OCI-LY7 (cell line): ENCODE results near the gene USH1G. TPM values are rescaled to one million over a fixed set of nuclear protein-coding genes. Genes with fewer than 3 reads are reported as not detected.

Source experiments
- BruUV-seq: library from RNA; stranded (reverse); fragments of 400-500 nt; replicated peaks from 2 replicates; lab custom pipeline; 2021; lab: Mats Ljungman, UMichigan
- CTCF ChIA-PET: fragments of 300-600 bp; sonication (Branson Sonifier 250); formaldehyde crosslinking; loops from one replicate; lab custom pipeline; 2022; ENCODE audit warnings: antibody characterized with exemption; ENCODE audit not compliant: unreplicated experiment; lab: Charles Lee
- POLR2A ChIA-PET: fragments of 300-600 bp; sonication (Branson Sonifier 250); formaldehyde crosslinking; loops from one replicate; lab custom pipeline; 2022; ENCODE audit warnings: antibody characterized with exemption; lab: Charles Lee
- DNase-seq: peaks from one replicate; pipeline ENCODE4 v3.0.0-alpha.2; 2015; ENCODE audit warnings: low spot score
- H2AFZ ChIP-seq: fragments of 200-600 bp; sonication (generic), shearing (Covaris generic); 2 replicates; pipeline ENCODE4 v1.6.1; 2014; ENCODE audit warnings: mild to moderate bottlenecking, antibody characterized with exemption, low read length, moderate library complexity
- H3K27ac ChIP-seq: fragments of 200-600 bp; sonication (generic); 2 replicates; pipeline ENCODE4 v1.5.1; 2014; ENCODE audit warnings: mixed run types, low read depth, mild to moderate bottlenecking, moderate library complexity, low read length, inconsistent platforms; ENCODE audit not compliant: poor library complexity, severe bottlenecking
- H3K36me3 ChIP-seq: fragments of 200-600 bp; sonication (generic); 2 replicates; pipeline ENCODE4 v1.6.1; 2014; ENCODE audit warnings: mild to moderate bottlenecking, antibody characterized with exemption, low read length, moderate library complexity, mixed read lengths; ENCODE audit not compliant: insufficient read depth
- H3K4me1 ChIP-seq: fragments of 200-600 bp; sonication (generic); 2 replicates; pipeline ENCODE4 v1.5.1; 2014; ENCODE audit warnings: mild to moderate bottlenecking, low read length; ENCODE audit not compliant: insufficient read depth, poor library complexity, severe bottlenecking
- H3K4me2 ChIP-seq: fragments of 200-600 bp; sonication (generic); 2 replicates; pipeline ENCODE4 v1.6.1; 2014; ENCODE audit warnings: mild to moderate bottlenecking, low read length
- H3K4me3 ChIP-seq: fragments of 200-600 bp; sonication (generic); 2 replicates; pipeline ENCODE4 v1.5.1; 2014; ENCODE audit warnings: mild to moderate bottlenecking, low read depth, low read length; ENCODE audit not compliant: poor library complexity, severe bottlenecking
- H3K79me2 ChIP-seq: fragments of 200-600 bp; sonication (generic); 2 replicates; pipeline ENCODE4 v1.6.1; 2016; ENCODE audit warnings: low read depth, mild to moderate bottlenecking, low read length, moderate library complexity, mixed read lengths; ENCODE audit not compliant: insufficient read depth
- H3K9me2 ChIP-seq: fragments of 200-600 bp; sonication (generic); 2 replicates; pipeline ENCODE4 v1.6.1; 2016; ENCODE audit warnings: mild to moderate bottlenecking, low read length, mixed read lengths; ENCODE audit not compliant: insufficient read depth
- H3K9me3 ChIP-seq: fragments of 200-600 bp; sonication (generic); 2 replicates; pipeline ENCODE4 v1.6.1; 2014; ENCODE audit warnings: mild to moderate bottlenecking, mixed run types, low read length, mixed read lengths
- H4K20me1 ChIP-seq: fragments of 200-600 bp; sonication (generic); 2 replicates; pipeline ENCODE4 v1.6.1; 2014; ENCODE audit warnings: mild to moderate bottlenecking, antibody characterized with exemption, low read length, moderate library complexity, mixed read lengths; ENCODE audit not compliant: insufficient read depth
- EZH2phosphoT487 ChIP-seq: fragments of 200-600 bp; sonication (generic); IDR thresholded peaks from 2 replicates; pipeline ENCODE4 v1.6.1; 2018; ENCODE audit warnings: low read depth, borderline replicate concordance, mild to moderate bottlenecking, mixed run types, antibody characterized with exemption, low read length, moderate library complexity, mixed read lengths
- intact Hi-C: fragments of 100-400 bp; cut with micrococcal nuclease; formaldehyde crosslinking; loops from one replicate; pipeline ENCODE4 v1.10.0; 2022; ENCODE audit not compliant: unreplicated experiment
- total RNA-seq, 2 experiments: library from RNA; depleted of rRNA in 1 of 2; stranded (reverse); fragments of >200 nt in 1 of 2; shearing (Covaris generic) in 1 of 2; gene quantifications; 2 replicates each; pipeline ENCODE4 v1.2.3, GENCODE V29; 2014 to 2022
- TF ChIP-seq, protein P1 (sequence below): fragments of 200-600 bp; sonication (generic); conservative IDR thresholded peaks from 2 replicates; pipeline ENCODE4 v1.5.1; 2014; ENCODE audit warnings: mild to moderate bottlenecking, antibody characterized with exemption, low read length, moderate library complexity, mixed read lengths

The USH1G gene
- total RNA-seq, 2 experiments from 2014 or later = not detected

DNA sequence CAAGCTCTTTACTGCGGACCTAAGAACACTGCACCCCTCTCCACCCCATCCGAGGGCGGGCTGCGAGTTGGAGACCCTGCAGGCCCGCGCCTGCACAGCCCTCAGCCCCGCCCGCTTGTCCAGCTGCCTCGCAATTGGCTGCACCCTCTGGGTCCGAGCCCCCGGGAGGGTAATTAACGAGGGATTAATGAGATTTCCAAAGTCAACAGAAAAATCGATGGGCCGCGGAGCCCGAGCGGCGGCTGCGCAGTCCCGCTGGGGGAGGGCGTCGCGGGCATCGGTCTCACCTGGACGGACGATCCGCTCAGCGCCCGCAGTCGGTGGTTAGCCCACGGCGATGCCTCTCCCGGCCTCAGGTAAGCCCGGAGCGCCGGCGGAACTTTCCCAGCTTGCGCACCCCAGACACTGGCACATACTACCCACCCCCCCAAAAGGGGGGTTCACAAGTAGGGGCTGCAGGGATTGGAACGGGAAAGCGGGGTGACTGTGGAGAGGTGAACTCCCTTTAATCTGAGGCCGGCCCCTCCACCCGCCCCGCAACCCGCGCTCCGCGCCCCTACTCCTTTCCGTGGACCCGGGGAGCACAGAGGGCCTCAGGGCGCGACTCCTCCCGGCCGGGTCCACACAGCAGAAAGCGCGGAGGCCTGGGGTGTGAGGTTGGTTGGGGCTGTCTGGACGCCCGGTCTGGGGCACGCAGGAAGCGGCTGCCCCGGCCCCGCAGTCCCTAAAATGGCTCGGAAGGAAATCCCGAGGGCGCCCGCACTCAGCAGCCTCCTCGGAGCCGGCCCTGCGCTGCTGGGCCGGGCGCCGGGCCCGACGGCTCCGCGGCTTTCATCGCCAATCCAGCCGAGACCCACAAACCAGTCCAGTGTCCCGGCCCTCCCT, 12.8 kb upstream of the USH1G start, which contains the start of gene OTOP3:
Gene OTOP3 (plus strand): TSS at position 314 of the 885 bp plus-strand sequence. CDS start 24 bp downstream, at position 338.
- H3K9me2 ChIP-seq = no peaks in the 10 kb centered on the region
- DNase-seq = no peak
- intact Hi-C loops = no loop called here
- no peak within 1 kb of the TSS for H3K4me3 ChIP-seq
- no peaks in the 10 kb centered on the region for H4K20me1 ChIP-seq
- no peaks in the 10 kb centered on the region for H3K9me3 ChIP-seq
- H3K4me2 ChIP-seq = no peak within 1 kb of the TSS
- no peaks in the 10 kb centered on the region for H3K79me2 ChIP-seq
- ChIA-PET CTCF (interaction anchor here (0.6 kb wide), 1 partner anchor 77 kb away, joined by 3 read pairs; the partner anchor contains the start of gene MRPL58), POLR2A (no interaction called here)
- H3K27ac ChIP-seq = no peak within 1 kb of the TSS
- H3K4me1 ChIP-seq = peaks cover 5% of the 10 kb centered on the region
- no peak within 1 kb of the TSS for H2AFZ ChIP-seq
- no peaks in the 10 kb centered on the region for H3K36me3 ChIP-seq
- TF ChIP-seq, protein P1, sequence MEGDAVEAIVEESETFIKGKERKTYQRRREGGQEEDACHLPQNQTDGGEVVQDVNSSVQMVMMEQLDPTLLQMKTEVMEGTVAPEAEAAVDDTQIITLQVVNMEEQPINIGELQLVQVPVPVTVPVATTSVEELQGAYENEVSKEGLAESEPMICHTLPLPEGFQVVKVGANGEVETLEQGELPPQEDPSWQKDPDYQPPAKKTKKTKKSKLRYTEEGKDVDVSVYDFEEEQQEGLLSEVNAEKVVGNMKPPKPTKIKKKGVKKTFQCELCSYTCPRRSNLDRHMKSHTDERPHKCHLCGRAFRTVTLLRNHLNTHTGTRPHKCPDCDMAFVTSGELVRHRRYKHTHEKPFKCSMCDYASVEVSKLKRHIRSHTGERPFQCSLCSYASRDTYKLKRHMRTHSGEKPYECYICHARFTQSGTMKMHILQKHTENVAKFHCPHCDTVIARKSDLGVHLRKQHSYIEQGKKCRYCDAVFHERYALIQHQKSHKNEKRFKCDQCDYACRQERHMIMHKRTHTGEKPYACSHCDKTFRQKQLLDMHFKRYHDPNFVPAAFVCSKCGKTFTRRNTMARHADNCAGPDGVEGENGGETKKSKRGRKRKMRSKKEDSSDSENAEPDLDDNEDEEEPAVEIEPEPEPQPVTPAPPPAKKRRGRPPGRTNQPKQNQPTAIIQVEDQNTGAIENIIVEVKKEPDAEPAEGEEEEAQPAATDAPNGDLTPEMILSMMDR = no peak
- TF ChIP-seq EZH2phosphoT487 = no peak
- no TSS peak for BruUV-seq

DNA sequence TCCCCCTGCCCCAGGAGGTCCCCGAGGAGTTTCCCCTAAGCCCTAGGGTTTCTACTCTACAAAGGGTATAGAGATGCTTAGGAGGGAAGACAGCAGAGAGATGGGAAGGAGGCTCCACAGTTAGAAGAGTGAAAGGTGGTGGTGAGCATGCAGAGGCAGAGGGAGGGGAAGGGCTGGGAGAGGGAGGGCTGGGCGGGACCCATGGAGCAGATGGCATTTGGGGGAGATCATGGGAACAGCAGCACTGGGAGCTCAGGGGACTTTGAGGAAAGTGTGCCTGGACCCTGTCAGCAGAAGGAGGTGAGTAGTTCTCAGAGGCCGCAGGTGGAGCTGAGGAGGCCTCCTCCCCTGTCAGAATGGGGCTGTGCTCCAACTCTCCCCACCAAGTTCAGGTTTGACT, 12.0 kb upstream of the USH1G start:
- no TSS peak for BruUV-seq
- CTCF ChIA-PET = interaction anchor here (0.6 kb wide), 1 partner anchor 78 kb away, joined by 3 read pairs; the partner anchor contains the start of gene MRPL58

More for the DNA sequence above, 12.0 kb upstream of the USH1G start:
- peaks cover 5% of the 10 kb centered on the region for H3K4me1 ChIP-seq
- intact Hi-C loops = no loop called here
- H3K36me3 ChIP-seq = no peaks in the 10 kb centered on the region
- no peaks in the 10 kb centered on the region for H4K20me1 ChIP-seq
- TF ChIP-seq EZH2phosphoT487 = no peak
- TF ChIP-seq, protein P1 = no peak
- no peak overlapping the region for H2AFZ ChIP-seq
- DNase-seq = no peak
- no peak overlapping the region for H3K4me2 ChIP-seq
- no peak overlapping the region for H3K4me3 ChIP-seq
- H3K9me3 ChIP-seq = no peaks in the 10 kb centered on the region
- H3K27ac ChIP-seq = no peak overlapping the region
- POLR2A ChIA-PET = no interaction called here
- no peaks in the 10 kb centered on the region for H3K9me2 ChIP-seq
- H3K79me2 ChIP-seq = no peaks in the 10 kb centered on the region
